ENCODE measurements around the gene MITF.

- TF ChIP-seq EZH2 (IDR thresholded peaks at IDR 0.05) = no peak
- TF ChIP-seq POLR2A (IDR thresholded peaks at IDR 0.05; ENCODE audit: borderline replicate concordance, extremely low read depth, insufficient read depth, insufficient read length) = no peak
- TF ChIP-seq, protein P1, sequence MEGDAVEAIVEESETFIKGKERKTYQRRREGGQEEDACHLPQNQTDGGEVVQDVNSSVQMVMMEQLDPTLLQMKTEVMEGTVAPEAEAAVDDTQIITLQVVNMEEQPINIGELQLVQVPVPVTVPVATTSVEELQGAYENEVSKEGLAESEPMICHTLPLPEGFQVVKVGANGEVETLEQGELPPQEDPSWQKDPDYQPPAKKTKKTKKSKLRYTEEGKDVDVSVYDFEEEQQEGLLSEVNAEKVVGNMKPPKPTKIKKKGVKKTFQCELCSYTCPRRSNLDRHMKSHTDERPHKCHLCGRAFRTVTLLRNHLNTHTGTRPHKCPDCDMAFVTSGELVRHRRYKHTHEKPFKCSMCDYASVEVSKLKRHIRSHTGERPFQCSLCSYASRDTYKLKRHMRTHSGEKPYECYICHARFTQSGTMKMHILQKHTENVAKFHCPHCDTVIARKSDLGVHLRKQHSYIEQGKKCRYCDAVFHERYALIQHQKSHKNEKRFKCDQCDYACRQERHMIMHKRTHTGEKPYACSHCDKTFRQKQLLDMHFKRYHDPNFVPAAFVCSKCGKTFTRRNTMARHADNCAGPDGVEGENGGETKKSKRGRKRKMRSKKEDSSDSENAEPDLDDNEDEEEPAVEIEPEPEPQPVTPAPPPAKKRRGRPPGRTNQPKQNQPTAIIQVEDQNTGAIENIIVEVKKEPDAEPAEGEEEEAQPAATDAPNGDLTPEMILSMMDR (IDR thresholded peaks at IDR 0.05 in 2 of 3, conservative IDR thresholded peaks at IDR 0.05 in 1 of 3; ENCODE audit: borderline replicate concordance in 1 of 3, insufficient read depth in 1 of 3, low read depth in 2 of 3, low read length in 2 of 3) = no peak
Observed at GRCh38 chr3:69698728-69699127, 40.5 kb upstream of the MITF start.

All from HCT116 (cell line).